ENCODE measurements around the gene EMILIN2.

The EMILIN2 gene

DNA sequence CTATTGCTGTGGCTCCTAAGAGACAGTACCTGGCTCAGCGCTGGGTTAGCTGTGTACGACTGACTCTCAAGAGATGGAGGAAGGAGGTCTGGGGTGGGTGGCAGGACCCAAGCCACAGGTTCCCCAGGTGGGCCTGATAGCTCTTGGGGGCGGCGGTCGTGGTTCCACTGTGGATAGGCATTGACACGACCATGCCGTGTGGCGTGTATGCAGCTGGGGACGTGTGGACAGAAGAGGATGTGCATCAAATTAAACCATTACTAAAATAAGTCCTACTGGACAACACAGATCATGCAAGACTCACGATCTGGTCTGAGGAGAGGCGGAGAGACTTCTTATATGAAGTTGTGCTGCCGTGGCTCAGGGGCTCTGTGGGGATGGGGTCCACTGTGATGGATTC lies 78.1 kb downstream of the EMILIN2 start:
- Histone ChIP-seq H3K9me3 (ENCODE audit: control insufficient read depth, insufficient read depth, low read length) (no peaks in the 10 kb centered on the region), H3K4me1 (ENCODE audit: control insufficient read depth, insufficient read depth, low read length) (no peaks in the 10 kb centered on the region), H3K27me3 (ENCODE audit: control insufficient read depth, insufficient read depth, low read length) (no peaks in the 10 kb centered on the region), H3K4me3 (ENCODE audit: low read depth, low read length) (no peak overlapping the region), H3K9ac (ENCODE audit: low read depth, low read length) (no peak overlapping the region), H3K36me3 (ENCODE audit: control insufficient read depth, insufficient read depth, low read length) (peaks cover 25% of the 10 kb centered on the region)

DNA sequence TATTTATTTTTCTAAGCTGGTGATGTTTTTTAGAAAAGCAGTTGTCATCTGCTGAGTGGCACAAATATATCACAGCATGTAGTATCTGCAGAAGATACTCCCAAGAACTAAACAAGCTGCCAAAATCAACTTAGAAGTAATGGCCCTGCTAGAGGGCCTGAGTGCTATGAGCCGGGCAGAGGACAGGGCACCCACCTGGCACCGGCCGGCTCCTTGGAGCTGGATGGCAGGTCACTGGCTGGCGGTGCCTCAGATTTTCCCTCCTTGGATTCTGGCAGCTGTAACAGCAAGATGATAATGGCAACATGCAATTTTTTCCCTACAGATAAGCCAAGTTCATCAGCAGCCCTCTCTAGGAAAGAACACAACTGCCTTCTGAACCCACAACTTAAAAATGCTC lies 79.7 kb downstream of the EMILIN2 start:
- Histone ChIP-seq H3K27me3 (ENCODE audit: control insufficient read depth, insufficient read depth, low read length) (no peaks in the 10 kb centered on the region), H3K9ac (ENCODE audit: low read depth, low read length) (no peak overlapping the region), H3K4me3 (ENCODE audit: low read depth, low read length) (no peak overlapping the region), H3K9me3 (ENCODE audit: control insufficient read depth, insufficient read depth, low read length) (no peaks in the 10 kb centered on the region), H3K36me3 (ENCODE audit: control insufficient read depth, insufficient read depth, low read length) (peaks cover 10% of the 10 kb centered on the region), H3K4me1 (ENCODE audit: control insufficient read depth, insufficient read depth, low read length) (no peaks in the 10 kb centered on the region)

DNA sequence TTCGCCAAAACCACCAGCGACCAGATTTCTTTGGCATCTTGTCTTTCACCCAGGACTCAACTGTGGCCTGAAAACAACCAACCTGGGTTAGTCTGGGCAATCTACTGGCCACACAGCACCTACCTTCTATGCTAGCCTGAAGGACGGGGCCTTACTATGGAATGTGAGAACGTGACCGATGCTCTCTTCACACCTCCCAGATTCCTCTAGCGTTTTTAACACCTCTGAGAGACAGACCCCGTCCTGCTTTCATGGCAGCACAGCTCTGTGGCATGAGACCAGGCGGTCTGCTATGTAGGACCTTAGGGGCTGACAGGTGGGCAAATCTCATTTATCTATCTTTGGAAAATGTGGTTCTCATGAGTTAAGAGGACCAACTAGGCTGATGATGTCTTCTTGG lies 80.9 kb downstream of the EMILIN2 start:
- Histone ChIP-seq H3K9me3 (ENCODE audit: control insufficient read depth, insufficient read depth, low read length) (no peaks in the 10 kb centered on the region), H3K4me3 (ENCODE audit: low read depth, low read length) (no peak overlapping the region), H3K36me3 (ENCODE audit: control insufficient read depth, insufficient read depth, low read length) (peaks cover 10% of the 10 kb centered on the region), H3K4me1 (ENCODE audit: control insufficient read depth, insufficient read depth, low read length) (peaks cover 4% of the 10 kb centered on the region), H3K27me3 (ENCODE audit: control insufficient read depth, insufficient read depth, low read length) (no peaks in the 10 kb centered on the region), H3K9ac (ENCODE audit: low read depth, low read length) (no peak overlapping the region)

DNA sequence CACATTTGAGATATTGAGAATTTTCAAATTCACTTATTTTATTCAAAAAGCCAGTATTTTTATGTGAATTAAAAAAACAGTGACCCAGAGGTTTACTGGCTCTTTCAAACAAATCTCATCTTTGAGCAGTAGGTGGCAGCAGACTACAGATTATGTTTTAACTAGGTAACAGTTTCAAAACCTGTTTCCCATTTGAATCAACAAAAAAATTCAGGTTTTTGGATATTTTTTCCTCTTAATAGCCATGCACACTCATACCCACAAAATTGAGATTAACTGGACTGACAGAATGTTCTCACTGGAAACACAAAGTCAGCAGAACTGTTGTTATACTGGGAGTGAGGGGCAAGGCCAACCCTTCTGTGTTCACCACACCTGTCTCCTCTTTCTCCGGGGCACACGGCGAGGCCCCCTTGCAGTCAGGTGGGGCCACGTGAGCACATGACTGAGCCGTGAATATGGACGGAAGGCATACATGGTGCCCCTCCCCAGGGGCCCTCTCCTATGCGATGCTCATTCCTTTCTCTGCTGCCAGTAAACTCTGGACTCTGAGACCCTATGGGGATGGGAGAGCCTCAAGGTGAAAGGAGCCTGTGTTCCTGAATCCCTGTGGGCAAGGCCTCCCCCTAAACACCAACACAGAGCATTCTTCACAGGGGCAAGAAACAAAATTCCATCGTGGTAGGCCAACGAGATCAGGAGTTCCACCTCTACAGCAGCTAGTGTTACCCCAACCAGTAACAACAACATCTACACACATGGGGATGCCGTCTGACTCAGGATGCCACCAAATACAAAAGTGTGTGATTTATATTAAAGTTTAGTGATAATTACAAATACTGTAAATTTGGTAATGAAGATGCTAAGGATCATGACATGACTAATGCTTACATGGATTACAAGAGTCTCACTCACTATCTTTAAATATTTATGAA lies 85.7 kb downstream of the EMILIN2 start:
- H3K9me3 ChIP-seq (ENCODE audit: control insufficient read depth, insufficient read depth, low read length), result no peaks in the 10 kb centered on the region
- H3K27me3 ChIP-seq (ENCODE audit: control insufficient read depth, insufficient read depth, low read length), result no peaks in the 10 kb centered on the region
- no peak overlapping the region for H3K9ac ChIP-seq (ENCODE audit: low read depth, low read length)
- H3K36me3 ChIP-seq (ENCODE audit: control insufficient read depth, insufficient read depth, low read length), result no peaks in the 10 kb centered on the region
- no peak overlapping the region for H3K4me3 ChIP-seq (ENCODE audit: low read depth, low read length)
- peaks cover 4% of the 10 kb centered on the region for H3K4me1 ChIP-seq (ENCODE audit: control insufficient read depth, insufficient read depth, low read length)

DNA sequence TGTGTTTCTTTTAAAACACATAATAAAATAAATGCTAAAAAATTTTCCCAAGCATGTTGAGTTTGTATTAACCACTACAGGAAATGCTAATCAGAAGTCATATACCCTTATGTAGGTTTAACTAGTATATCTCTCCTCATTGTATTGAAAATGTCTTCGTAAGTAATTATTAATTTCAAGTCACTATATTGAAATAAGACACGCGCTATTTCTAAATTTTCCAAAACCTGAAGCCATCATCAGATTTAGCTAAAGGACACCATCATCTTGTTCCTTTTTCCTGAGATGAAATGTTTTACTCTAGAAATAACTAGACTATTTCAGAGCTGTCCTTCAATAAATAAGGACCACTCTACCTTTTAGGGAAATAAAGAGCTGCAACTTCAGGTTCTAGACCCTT lies 87.2 kb downstream of the EMILIN2 start:
- Histone ChIP-seq H3K4me3 (ENCODE audit: low read depth, low read length) (no peak overlapping the region), H3K27me3 (ENCODE audit: control insufficient read depth, insufficient read depth, low read length) (no peaks in the 10 kb centered on the region), H3K36me3 (ENCODE audit: control insufficient read depth, insufficient read depth, low read length) (no peaks in the 10 kb centered on the region), H3K9ac (ENCODE audit: low read depth, low read length) (no peak overlapping the region), H3K9me3 (ENCODE audit: control insufficient read depth, insufficient read depth, low read length) (no peaks in the 10 kb centered on the region), H3K4me1 (ENCODE audit: control insufficient read depth, insufficient read depth, low read length) (peaks cover 4% of the 10 kb centered on the region)

DNA sequence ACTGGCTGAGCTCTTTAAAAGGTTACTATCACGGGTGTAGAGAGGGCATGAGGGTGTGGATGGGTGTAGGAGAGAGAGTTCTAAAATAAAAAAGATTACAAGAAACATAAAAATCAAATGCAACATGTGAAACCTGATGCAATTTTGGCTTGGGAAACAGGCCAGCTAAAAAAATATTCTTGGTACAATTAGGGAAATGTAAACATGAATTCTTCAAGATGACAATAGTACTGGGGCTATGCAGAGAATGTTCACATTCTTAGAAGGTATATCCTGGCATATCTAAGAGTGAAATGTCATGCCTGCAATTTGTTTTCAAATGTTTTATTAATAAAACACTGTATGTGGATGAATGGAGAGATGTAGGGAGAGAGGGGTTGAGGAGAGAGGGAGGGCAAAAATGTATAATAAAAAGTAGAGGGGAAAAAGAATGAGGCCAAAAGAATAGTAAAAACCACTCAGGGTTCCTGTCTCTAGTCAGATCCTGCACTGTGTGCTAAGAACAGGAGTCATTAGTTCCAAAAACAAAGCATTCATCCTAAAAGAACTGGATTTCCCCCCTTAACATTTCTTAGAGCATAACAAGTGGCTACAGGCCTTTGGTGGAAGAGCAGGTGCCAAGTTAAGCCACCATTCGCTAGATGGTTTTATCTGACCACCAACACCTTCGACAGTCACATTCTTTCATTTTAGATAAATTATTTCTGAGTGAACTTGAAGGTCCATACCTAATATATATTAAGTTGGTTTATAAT lies 88.8 kb downstream of the EMILIN2 start:
- H3K4me1 ChIP-seq (ENCODE audit: control insufficient read depth, insufficient read depth, low read length), result peaks cover 4% of the 10 kb centered on the region
- no peak overlapping the region for H3K9ac ChIP-seq (ENCODE audit: low read depth, low read length)
- H3K4me3 ChIP-seq (ENCODE audit: low read depth, low read length), result no peak overlapping the region
- H3K27me3 ChIP-seq (ENCODE audit: control insufficient read depth, insufficient read depth, low read length), result no peaks in the 10 kb centered on the region
- H3K9me3 ChIP-seq (ENCODE audit: control insufficient read depth, insufficient read depth, low read length), result no peaks in the 10 kb centered on the region
- no peaks in the 10 kb centered on the region for H3K36me3 ChIP-seq (ENCODE audit: control insufficient read depth, insufficient read depth, low read length)

DNA sequence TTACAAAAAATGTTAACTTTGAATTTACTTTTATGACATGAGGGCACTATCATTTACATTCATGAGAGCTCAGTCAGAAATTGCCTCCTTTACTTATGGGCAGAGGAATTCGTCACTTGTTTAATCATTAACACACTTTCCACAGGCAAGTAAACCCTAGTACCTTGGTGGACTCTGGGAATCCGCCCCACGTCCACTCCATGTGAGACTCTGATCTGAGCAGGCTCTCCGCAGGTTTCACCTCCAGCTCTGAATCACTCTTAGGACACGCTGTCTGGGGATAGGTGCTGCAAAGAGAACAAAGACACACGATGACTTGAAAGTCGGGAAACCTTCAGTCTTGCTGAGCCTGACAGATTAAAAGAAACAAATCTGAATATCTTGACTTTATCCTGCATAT lies 92.5 kb downstream of the EMILIN2 start:
- Histone ChIP-seq H3K36me3 (ENCODE audit: control insufficient read depth, insufficient read depth, low read length) (no peaks in the 10 kb centered on the region), H3K4me3 (ENCODE audit: low read depth, low read length) (no peak overlapping the region), H3K9ac (ENCODE audit: low read depth, low read length) (no peak overlapping the region), H3K9me3 (ENCODE audit: control insufficient read depth, insufficient read depth, low read length) (no peaks in the 10 kb centered on the region), H3K27me3 (ENCODE audit: control insufficient read depth, insufficient read depth, low read length) (no peaks in the 10 kb centered on the region), H3K4me1 (ENCODE audit: control insufficient read depth, insufficient read depth, low read length) (no peaks in the 10 kb centered on the region)

DNA sequence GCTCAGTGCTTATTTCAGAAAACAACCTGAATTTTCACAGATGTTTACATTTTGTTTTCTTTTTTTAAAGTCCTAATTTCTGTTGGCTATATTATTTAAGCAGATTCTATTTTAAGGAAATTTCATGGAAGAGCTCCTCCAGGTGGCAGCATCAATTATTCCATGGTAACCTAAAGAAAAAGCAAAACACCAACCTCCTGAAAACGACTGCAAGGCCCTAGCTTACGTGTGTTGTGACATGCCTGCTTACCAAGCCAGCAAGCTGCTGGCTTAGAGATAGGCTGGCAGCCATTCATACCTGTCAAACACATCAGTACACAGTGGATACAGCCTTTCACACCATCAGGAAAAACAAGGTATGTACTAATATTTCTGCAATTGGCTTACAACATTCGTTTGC lies 101.2 kb downstream of the EMILIN2 start:
- no peaks in the 10 kb centered on the region for H3K27me3 ChIP-seq (ENCODE audit: control insufficient read depth, insufficient read depth, low read length)
- no peaks in the 10 kb centered on the region for H3K4me1 ChIP-seq (ENCODE audit: control insufficient read depth, insufficient read depth, low read length)
- peak overlapping the region; percentile 54 for H3K9ac ChIP-seq (ENCODE audit: low read depth, low read length)
- H3K4me3 ChIP-seq (ENCODE audit: low read depth, low read length), result no peak overlapping the region
- H3K36me3 ChIP-seq (ENCODE audit: control insufficient read depth, insufficient read depth, low read length), result no peaks in the 10 kb centered on the region
- no peaks in the 10 kb centered on the region for H3K9me3 ChIP-seq (ENCODE audit: control insufficient read depth, insufficient read depth, low read length)

DNA sequence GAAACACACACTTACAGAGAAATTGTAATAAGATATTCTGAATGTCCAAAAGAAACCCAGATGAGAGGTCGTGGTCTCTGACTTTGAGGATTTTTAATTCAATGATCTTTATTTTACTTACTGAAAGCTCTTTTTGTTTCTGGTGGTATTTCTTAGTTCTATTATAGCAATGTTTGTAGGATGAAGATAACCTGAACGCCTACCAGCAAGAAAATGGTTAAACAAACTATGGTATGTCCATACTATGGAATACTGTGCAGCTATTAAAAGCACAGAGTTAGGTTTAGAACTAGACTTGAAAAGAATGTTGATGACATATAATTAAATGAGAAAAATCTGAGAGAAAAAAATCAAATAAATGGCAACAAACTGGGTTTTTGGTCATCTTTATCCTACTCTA lies 105.8 kb downstream of the EMILIN2 start:
- Histone ChIP-seq H3K27me3 (ENCODE audit: control insufficient read depth, insufficient read depth, low read length) (no peaks in the 10 kb centered on the region), H3K9me3 (ENCODE audit: control insufficient read depth, insufficient read depth, low read length) (no peaks in the 10 kb centered on the region), H3K9ac (ENCODE audit: low read depth, low read length) (no peak overlapping the region), H3K4me1 (ENCODE audit: control insufficient read depth, insufficient read depth, low read length) (no peaks in the 10 kb centered on the region), H3K36me3 (ENCODE audit: control insufficient read depth, insufficient read depth, low read length) (no peaks in the 10 kb centered on the region), H3K4me3 (ENCODE audit: low read depth, low read length) (no peak overlapping the region)

DNA sequence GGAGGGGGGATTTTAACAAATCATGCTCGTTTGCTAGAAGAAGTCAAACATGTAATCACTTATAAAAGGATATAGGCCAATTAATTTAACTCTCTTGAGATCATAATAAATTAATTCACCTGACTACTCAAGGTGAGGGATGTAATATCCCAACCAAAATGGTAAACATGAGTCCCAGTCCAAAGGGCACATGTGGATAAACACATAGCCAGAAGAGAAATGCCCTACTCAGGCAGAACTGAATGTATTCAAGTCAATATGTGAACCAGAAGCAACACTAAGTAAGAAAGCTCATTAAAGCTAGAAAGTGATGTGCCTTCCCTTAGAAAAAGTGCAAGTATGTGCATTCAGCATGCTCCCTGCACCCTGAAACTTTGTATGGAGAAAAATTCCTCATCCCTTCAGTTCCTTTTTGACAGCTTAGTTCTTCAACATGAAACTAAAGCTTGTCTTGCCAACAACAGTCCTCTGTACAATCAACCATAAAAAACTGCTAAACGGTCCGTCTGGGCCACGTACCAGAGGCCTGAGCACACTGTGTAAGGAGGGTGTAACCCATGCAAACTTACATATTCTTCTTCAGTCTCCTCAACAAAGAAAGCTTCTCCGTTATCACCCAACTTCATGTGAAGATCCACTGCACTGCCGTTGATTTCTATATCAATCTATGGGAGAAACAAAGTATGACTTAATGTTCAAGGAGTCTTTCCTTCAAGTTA lies 107.3 kb downstream of the EMILIN2 start:
- Histone ChIP-seq H3K9me3 (ENCODE audit: control insufficient read depth, insufficient read depth, low read length) (no peaks in the 10 kb centered on the region), H3K9ac (ENCODE audit: low read depth, low read length) (no peak overlapping the region), H3K4me3 (ENCODE audit: low read depth, low read length) (no peak overlapping the region), H3K36me3 (ENCODE audit: control insufficient read depth, insufficient read depth, low read length) (no peaks in the 10 kb centered on the region), H3K4me1 (ENCODE audit: control insufficient read depth, insufficient read depth, low read length) (no peaks in the 10 kb centered on the region), H3K27me3 (ENCODE audit: control insufficient read depth, insufficient read depth, low read length) (no peaks in the 10 kb centered on the region)

DNA sequence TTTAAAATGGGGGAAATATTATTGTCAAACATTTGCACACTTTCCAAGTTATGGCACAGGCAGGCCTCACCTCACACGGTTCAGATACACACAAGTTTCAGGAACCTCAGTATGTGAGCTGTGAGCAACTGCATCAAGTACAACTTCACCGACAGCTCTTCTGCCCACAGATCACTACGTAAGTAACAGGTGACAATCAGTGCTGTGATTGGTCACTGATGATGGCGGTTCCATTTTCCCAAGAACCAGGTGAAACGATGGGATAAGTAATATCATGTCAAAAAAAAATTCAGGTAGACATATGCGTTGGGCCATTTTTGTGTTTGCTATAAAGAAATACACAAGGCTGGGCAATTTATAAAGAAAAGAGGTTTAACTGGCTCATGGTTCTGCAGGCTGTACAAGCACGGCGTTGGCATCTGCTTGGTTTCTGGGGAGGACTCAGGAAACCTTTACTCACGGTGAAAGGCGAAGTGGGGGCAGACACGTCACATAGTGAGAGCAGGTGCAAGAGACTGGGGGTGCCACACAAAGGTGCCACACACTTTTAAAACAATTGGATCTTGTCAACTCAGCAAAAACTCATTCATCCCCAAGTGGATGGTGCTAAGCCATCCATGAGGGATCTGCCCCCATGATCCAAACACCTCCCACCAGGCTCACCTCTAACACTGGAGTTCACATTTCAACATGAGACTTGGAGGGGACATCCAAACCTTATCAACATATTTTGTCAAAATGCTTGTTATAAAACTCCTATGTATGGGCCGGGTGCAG lies 108.3 kb downstream of the EMILIN2 start:
- no peaks in the 10 kb centered on the region for H3K36me3 ChIP-seq (ENCODE audit: control insufficient read depth, insufficient read depth, low read length)

More for the DNA sequence above, 108.3 kb downstream of the EMILIN2 start:
- Histone ChIP-seq H3K4me3 (ENCODE audit: low read depth, low read length) (no peak overlapping the region), H3K27me3 (ENCODE audit: control insufficient read depth, insufficient read depth, low read length) (no peaks in the 10 kb centered on the region), H3K9ac (ENCODE audit: low read depth, low read length) (no peak overlapping the region), H3K9me3 (ENCODE audit: control insufficient read depth, insufficient read depth, low read length) (no peaks in the 10 kb centered on the region), H3K4me1 (ENCODE audit: control insufficient read depth, insufficient read depth, low read length) (no peaks in the 10 kb centered on the region)

Data from iPS-15b (cell line).